ENCODE results near the gene C11orf16.
"Not testable (repeated sequence)": the region's sequence is repeated elsewhere in the genome, so short reads cannot be mapped to it uniquely, and the experiment has no call there.

The C11orf16 gene, protein sequence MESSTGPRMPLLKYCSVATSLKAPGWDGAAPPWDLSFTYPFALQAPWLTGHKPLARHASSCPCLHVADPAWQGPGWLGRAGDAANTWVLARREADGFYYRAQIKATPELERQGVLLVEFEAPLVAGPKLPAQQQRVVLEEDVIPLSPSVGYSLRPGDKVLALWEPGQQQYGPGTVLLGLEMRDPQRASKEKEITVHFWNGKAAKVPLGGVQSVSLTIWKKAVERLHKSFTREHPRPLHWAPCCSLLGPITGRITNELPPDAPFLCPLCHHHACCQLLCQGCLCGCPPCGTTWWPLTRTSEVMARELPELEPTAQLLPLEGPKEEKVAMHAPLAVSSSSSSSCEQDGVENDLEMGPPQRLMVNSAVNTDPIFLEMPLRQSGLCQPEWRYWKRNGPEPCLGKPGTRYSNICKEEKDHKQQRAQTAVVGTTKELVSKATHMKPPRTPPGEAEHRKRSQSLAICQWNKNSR

DNA sequence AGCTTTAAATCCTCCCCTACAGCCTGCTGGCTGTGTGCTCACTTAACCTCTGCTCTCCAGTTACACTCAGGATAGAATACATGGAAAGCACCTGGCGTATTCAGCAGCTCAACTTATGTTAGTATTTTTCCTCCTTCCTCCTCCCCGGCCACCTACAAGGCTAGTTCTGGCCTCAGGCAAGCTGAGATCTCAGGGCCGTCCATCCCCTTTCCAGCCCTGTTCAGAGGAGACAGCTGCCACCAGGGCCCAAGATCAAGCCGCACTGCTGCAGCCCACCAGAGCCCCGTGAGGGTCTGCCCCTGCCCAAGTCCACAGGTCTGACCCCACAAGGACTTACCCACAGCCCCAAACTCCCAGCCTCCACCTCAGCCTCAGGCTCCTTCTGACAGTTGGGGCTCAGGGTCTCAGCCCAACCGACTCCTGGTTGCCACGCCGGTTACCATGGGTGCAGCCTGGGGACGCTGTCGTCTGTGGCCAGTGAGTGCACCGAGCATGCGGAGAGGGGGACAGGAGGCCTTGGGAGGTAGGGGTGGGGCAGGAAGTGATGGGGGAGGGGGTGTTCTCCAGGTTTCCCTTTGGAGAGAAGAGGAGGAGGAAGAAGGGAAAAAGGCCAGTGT is at the start of gene C11orf16:
TSS of gene C11orf16 (minus strand) at position 384 of the 617 bp plus-strand sequence. CDS start 639 bp downstream, outside the sequence.
- DNase-seq, result no peak

DNA sequence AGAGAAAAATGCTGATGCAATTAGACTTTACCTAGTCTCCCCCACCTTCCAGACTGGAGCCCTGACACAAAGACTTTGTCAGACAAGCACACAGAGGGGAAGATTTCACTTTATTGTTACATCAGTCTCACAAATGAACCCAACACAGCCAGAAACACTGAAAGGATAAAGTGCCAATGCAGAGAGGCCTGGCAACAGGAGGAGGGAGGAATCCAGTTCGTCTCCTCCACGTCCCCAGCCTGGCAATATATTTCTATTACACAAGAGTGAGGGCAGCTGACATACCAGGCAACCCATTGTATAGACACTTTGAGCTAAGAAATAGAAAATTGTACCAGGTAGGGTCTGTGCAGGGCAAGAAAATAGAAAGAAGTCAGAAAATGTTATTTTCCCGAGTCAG is 47.7 kb upstream of the C11orf16 start:
- DNase-seq, result no peak

DNA sequence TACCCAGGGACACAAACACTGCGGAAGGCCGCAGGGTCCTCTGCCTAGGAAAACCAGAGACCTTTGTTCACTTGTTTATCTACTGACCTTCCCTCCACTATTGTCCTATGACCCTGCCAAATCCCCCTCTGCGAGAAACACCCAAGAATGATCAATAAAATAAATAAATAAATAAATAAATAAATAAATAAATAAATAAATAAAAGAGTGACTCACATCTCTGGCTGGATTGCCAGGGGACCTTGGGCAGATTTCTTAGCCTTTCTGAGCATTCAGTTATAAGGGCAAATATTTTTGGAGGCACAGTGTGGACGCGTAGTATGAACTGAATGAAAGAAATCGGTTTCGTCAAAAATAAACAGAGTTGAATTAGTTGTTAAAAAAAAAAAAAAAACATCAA is 46.6 kb upstream of the C11orf16 start:
- not testable (repeated sequence) for DNase-seq

- DNase-seq, result no peak
Observed at GRCh38 chr11:8973121-8973520, 40.4 kb upstream of the C11orf16 start.

DNA sequence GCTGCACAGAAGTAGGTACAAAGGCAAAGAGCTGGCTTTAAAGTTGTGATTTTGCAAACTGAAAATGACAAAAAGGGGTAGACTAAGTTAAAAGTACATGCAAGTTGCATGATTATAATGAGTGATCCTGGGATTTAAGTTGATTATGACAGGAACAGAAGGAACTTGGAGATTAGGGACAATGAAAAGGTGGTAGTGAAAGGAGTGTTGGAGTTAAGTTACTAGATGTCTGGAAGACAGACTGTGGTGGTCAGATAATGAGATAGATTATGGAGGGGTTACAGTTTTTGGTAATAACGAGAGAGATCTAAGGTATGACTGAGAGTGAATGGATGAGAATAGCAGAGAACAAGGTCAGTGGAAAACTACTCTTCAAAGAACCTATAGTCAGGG is 39.2 kb upstream of the C11orf16 start:
- DNase-seq, result no peak

DNA sequence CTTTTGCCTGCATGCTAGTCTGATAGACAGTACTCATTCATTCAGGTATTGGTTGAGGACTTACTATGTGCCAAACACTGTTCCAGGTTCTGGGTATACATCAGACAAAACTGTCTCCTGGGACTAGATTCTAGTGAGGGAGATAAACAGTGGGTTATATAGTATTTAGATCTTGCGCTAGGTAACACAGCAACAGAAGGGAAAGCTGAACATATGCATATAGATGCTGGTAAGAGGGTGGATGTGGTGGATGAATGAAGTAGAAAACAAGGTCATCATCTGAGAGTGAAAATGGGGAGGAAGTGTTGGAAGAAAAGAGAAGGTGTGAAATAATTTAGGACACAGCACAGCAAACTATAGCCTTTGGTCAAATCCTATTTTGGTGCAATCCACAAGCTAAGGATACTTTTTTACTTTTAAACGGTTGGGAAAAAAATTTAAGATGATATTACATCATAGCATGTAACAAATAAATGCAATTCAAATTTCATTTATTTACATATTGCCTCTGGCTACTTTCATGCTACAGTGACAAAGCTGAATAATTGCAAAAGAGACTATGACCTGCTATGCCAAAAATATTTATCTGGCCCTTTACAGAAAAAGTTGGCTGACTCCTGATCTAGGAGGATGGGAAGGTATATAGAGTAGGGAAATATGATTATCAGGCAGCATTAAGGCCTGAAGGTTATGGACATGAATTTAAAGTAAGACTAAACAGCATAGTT is 38.6 kb upstream of the C11orf16 start:
- DNase-seq, result no peak

GRCh38 chr11:8967184-8967583 is 34.4 kb upstream of the C11orf16 start:
- no peak for DNase-seq

DNA sequence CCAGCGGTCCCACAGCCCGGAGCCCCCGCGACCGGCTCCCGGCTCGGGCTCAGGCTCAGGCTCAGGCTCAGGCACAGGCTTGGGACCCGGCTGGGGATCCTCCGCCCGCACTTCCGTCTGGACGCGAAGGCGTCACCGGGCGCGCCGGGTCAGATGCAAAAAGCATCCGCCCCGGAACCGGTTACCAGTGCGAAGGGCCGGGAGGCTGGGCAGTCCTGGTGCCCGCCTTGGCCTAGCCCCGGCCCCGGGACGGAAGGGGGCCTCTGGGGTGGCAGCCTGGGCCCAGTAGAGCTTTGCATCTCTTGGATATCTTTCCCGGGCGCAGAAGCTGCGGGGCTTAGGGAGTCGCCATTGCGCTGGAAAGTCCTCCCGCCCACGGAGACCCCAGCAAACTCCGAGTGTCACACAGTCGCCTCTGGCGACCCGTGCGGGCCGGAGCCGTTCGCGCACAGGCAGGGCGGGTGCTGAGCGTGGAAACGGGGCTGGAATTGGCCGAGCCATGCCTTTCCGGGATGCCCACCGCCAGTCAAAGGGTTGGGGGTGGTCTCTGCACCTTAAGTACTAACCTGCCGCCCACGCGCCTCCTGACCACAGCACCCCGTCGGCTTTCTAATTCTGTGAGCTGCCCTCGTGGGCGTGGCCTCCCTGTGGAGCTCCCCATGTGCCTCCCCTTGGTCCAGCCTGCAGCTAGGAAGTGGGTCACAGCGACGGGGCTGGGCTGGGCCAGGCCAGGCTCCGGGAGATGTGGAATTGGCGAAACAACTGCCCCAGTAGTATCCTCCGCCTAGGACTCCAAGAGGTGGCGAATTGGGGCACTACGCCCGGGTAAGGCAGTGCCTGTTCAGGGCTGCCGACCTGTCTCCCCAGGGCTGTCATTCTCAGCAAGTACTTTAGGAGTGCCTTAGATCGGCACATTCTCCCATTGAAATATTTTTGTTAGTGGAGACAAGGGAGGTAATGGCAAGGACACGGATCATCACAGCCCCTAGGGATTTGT is 31.9 kb upstream of the C11orf16 start, which contains the start of gene TMEM9B:
TSS of gene TMEM9B (minus strand) at position 119 of the 997 bp plus-strand sequence. CDS start 129 bp downstream, outside the sequence.
- peak; percentile 87 for DNase-seq

DNA sequence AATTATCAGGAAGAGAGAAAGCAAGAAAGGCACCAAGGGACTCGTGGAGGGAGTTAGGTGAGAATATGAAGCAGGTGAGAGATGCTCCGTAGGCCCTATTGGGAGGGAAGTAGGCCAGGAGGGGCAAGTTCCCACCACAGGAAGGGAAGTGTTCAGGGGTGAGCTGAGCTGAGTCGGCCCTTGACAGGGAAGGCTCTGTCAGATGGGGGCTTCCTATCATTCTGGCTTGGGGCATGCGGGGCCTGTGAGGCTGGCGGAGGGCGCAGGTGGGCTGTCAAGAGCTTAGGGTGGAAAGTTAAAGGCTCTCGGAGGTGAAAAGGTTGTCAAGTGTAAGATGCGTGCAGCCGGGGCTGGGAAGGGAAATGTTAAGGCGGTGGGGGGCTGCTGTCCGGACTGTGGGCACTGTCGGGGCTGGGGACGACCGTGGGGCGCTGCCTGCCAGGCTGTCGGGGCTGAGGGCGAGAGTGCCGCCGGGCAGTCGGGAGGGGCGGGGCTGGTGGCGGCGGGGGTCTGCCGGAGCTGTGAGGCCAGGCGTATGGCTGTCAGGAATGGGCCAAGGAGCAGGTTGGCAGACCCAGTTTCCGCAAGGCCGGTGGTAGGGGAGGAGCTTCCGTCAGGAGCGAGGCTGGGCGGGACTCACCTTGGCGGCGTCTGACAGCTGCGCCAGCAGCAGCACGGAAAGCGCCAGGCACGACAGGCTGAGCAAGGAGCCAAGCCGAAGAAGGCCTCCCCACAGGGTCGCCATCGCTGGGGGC is 31.0 kb upstream of the C11orf16 start:
- DNase-seq, result no peak

DNA sequence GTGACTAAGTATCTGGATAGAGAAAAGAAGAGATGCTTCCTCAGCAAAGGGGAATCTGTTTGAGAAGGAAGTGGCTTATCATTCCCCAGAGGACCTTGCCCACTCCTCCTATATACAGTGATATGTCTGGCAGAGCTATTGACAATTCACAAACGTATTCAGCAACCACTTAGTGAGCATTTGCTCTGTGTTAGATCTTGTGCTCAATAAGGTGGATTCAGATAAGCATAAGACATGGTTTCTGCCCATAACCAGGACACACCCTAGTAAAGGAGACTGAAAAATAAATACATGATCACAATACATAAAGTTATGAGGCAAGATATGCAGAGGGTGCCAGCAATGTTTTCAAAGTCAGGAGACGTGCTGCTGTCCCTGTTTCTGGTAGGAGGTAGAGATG is 30.1 kb upstream of the C11orf16 start:
- no peak for DNase-seq

DNA sequence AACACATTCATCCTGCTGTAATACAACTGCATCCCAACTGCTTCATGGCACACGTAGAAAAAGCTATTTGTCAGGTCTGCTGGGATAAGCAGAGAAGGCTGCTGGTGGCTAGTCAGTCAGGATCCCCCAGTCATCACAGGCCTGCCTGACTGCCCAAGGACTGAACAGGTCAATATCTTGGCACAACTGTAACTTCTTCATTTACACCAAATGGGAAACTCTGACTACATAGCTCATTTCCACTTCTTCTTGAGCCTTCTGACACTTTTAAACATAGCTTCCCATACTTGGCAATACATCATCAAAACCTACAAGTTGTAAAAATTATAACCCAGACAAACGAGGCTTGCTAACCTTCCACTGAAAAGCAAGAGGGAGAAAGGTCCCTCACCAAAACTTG is 28.7 kb upstream of the C11orf16 start:
- DNase-seq, result no peak

- peak; percentile 83 for DNase-seq
Observed at GRCh38 chr11:8959546-8960166, 26.9 kb upstream of the C11orf16 start.

DNA sequence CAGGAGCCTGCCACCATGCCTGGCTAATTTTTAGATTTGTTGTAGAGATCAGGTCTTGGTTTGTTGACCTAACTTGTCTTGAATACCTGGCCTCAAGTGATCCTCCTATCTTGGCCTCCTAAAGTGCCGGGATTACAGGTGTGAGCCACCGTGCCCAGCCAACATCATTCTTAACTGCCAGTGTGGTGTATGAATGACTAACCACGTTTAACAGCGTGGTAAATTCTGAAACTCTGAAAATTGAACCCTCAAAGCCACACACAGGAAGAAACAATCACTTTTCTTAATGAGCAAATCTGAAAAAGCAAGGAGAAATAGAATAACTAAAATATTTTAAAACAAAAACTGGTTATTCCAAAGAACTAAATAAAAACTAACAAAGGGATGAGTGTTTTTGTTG is 24.1 kb upstream of the C11orf16 start:
- no peak for DNase-seq

GRCh38 chr11:8948886-8949285 is 16.1 kb upstream of the C11orf16 start:
- no peak for DNase-seq

DNA sequence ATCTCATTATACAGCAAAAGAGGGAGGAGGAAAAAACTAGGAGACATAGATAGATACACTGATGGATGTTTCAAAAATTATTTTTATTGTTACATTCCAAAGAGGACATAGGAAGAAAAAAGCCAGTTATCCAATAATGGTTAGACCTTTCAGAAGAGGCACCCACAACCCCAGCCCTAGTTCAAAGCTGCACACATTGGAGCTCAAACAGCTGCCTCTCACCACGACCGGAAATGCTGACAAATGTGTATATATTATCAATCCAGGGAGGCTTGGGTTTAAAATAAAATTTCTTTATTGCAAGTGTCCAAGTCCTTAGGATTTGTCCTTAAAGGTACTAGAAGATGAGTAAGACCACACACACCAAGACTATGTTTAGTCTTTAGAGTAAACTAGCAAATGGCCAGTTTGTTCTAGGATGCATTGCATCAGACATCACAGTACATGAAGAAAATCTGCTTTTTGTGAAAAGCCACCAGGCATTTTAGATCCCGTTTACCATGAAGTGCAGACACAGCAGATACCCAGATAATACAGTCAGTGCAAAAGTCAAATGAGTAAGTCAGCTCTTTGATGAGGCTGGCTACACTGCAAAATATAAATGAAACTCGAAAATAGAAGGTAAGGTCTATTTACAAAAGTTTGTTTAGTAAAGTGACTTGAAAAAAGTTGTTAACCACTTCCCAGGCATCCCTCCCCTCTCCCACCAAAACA is 14.6 kb upstream of the C11orf16 start:
- peak; percentile 61 for DNase-seq

DNA sequence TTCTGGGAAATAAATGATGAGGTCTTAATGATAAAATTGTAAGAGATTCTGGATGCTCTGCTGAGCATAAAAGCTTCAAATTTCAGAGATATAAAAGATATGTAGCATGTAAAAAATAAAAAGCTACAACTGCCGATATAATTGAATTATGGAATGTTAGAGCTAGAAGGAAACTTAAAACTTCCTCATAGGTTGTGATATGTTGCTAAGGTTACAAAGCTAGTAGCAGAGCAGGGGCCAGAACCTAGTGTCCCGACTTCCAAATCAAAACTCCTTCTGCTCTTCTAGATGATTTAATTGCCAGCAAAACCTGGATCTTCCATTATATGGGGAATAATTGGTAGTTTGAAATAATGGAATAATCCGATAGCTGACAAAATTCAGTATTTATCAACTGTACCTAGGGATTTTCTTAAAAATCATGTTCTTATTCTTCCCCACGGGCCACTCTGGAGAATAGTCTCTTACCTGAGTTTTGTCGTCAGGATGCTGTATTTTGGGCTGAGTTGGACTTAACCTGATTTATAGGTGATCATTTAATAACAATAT is 9.8 kb upstream of the C11orf16 start, which contains the start of gene ASCL3:
TSS of gene ASCL3 (minus strand) at position 499 of the 549 bp plus-strand sequence. CDS start 4,855 bp downstream, outside the sequence.
- no peak for DNase-seq

- DNase-seq, result no peak
Observed at GRCh38 chr11:8941341-8942103, 8.8 kb upstream of the C11orf16 start.

DNA sequence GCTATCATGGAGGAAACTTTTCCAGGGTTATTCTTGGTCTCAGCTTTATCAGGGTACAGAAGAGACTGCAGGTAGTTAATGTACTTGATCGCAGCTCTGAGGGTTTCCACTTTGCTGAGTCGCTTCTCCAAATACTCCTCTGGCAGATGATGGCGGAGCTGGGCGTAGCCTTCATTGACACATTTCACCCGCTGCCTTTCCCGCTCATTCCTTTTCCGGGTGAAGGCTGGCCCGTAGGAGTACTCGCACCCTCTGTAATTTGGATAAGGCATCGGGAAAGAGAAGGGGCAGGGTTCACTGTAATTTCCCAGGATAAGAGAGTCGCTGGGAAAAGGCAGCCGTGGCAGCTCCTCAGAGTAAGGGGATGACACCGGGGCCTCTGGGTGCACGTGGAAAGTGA is 4.9 kb upstream of the C11orf16 start:
- no peak for DNase-seq

- no peak for DNase-seq
Observed at GRCh38 chr11:8937159-8937558, 4.4 kb upstream of the C11orf16 start.

All from HCEC 1CT (cell line).